Keratinocyte (primary cell): ENCODE data around the gene SLC5A5. TPM values are rescaled to one million over a fixed set of nuclear protein-coding genes. Genes with fewer than 3 reads are reported as not detected.

Experiments
- DNase-seq: peaks from one replicate; pipeline ENCODE4 v3.0.0-alpha.2; 2011; ENCODE audit warnings: low read depth, missing footprints, low spot score
- FAIRE-seq: peaks from 2 replicates; lab custom pipeline; 2011; peaks lifted over from hg19 to GRCh38; lab: Jason Lieb, UNC
- H2AFZ ChIP-seq: 2 replicates; pipeline ENCODE4 v1.6.0; 2012; ENCODE audit warnings: low read length, control low read depth, inconsistent platforms; ENCODE audit not compliant: control insufficient read depth
- H3K27ac ChIP-seq: 2 replicates; pipeline ENCODE4 v1.5.1; 2011; ENCODE audit warnings: low read length; ENCODE audit not compliant: control insufficient read depth, insufficient read depth
- H3K27me3 ChIP-seq: 3 replicates; pipeline ENCODE4 v1.6.0; 2011; ENCODE audit warnings: low read length; ENCODE audit not compliant: control insufficient read depth, insufficient read depth; ENCODE audit errors: extremely low read depth
- H3K36me3 ChIP-seq, 2 experiments: 2 replicates in 1 of 2; 3 replicates in 1 of 2; pipeline ENCODE4 v1.5.1; 2011; ENCODE audit warnings: low read length in 2 of 2, mild to moderate bottlenecking in 1 of 2; ENCODE audit not compliant: control insufficient read depth in 2 of 2, insufficient read depth in 2 of 2; ENCODE audit errors: extremely low read depth in 1 of 2
- H3K4me1 ChIP-seq: 3 replicates; pipeline ENCODE4 v1.5.1; 2011; ENCODE audit warnings: low read length; ENCODE audit not compliant: control insufficient read depth, insufficient read depth; ENCODE audit errors: extremely low read depth
- H3K4me2 ChIP-seq: 3 replicates; pipeline ENCODE4 v1.6.0; 2011; ENCODE audit warnings: low read depth, low read length; ENCODE audit not compliant: control insufficient read depth, insufficient read depth; ENCODE audit errors: extremely low read depth
- H3K4me3 ChIP-seq, 3 experiments: fragments of 200-600 bp in 1 of 3; sonication (generic) in 1 of 3; 2 replicates in 2 of 3; 3 replicates in 1 of 3; pipeline ENCODE4 v1.5.1; 2011 to 2016; ENCODE audit warnings: low read length in 3 of 3, mild to moderate bottlenecking in 3 of 3, control low read depth in 2 of 3, inconsistent platforms in 1 of 3, low read depth in 1 of 3, mixed read lengths in 1 of 3, mixed run types in 1 of 3, moderate library complexity in 1 of 3; ENCODE audit not compliant: control insufficient read depth in 2 of 3, insufficient read depth in 2 of 3; ENCODE audit errors: extremely low read depth in 1 of 3
- H3K79me2 ChIP-seq: 2 replicates; pipeline ENCODE4 v1.6.0; 2012; ENCODE audit warnings: low read length; ENCODE audit not compliant: control insufficient read depth, insufficient read depth
- H3K9ac ChIP-seq: 3 replicates; pipeline ENCODE4 v1.6.0; 2011; ENCODE audit warnings: low read length; ENCODE audit not compliant: control insufficient read depth, insufficient read depth; ENCODE audit errors: extremely low read depth
- H3K9me1 ChIP-seq: 3 replicates; pipeline ENCODE4 v1.6.0; 2011; ENCODE audit warnings: low read length; ENCODE audit not compliant: control insufficient read depth, insufficient read depth; ENCODE audit errors: extremely low read depth
- H3K9me3 ChIP-seq: 2 replicates; pipeline ENCODE4 v1.5.1; 2012; ENCODE audit warnings: low read depth, low read length; ENCODE audit not compliant: control insufficient read depth
- H4K20me1 ChIP-seq: 3 replicates; pipeline ENCODE4 v1.6.0; 2011; ENCODE audit warnings: low read length; ENCODE audit not compliant: control insufficient read depth, insufficient read depth; ENCODE audit errors: extremely low read depth
- EZH2 ChIP-seq: IDR thresholded peaks from one replicate; pipeline ENCODE4 v1.6.1; 2012; ENCODE audit warnings: inconsistent platforms, mild to moderate bottlenecking, low read length, moderate library complexity
- dilution Hi-C: fragments of 300-500 bp; cut with MboI; formaldehyde crosslinking; loops from one replicate; pipeline ENCODE4 v1.7.0; 2020; ENCODE audit warnings: low sequenced_read_pairs; ENCODE audit not compliant: extremely low pct_ligation_motif_present
- polyA plus RNA-seq, 5 experiments: library from polyadenylated mRNA; depleted of rRNA in 3 of 5; stranded (reverse) in 3 of 5; stranded (forward) in 1 of 5; unstranded in 1 of 5; fragments of >200 nt; gene quantifications; 1 replicate in 1 of 5; 2 replicates in 3 of 5; 3 replicates in 1 of 5; pipeline versions ENCODE4 v1.2.1 to v1.2.3, GENCODE V29; 2011 to 2012; ENCODE audit warnings: missing spikeins in 2 of 5, low read depth in 1 of 5, low replicate concordance in 1 of 5
- TF ChIP-seq, protein P1 (sequence below), 3 experiments: IDR thresholded peaks in 1 of 3; conservative IDR thresholded peaks in 1 of 3; optimal IDR thresholded peaks in 1 of 3; 2 replicates in 2 of 3; 3 replicates in 1 of 3; pipeline versions ENCODE3 to v1.5.1; 2011; ENCODE audit warnings: low read length in 3 of 3, mild to moderate bottlenecking in 3 of 3, moderate library complexity in 2 of 3, control low read depth in 1 of 3, inconsistent platforms in 1 of 3; ENCODE audit not compliant: insufficient read depth in 2 of 3; ENCODE audit errors: extremely low read depth in 1 of 3

Gene SLC5A5
- polyA plus RNA-seq, 1 donor (not counting 4 experiments of a cell fraction or from before 2014, with no cell fraction given): not detected

- DNase-seq (no peak), FAIRE-seq (no peak)
- dilution Hi-C loops: no loop called here
- Histone ChIP-seq H3K79me2 (no peaks in the 10 kb centered on the region), H3K27me3 (no peaks in the 10 kb centered on the region), H3K4me2 (no peak overlapping the region), H3K9ac (no peak overlapping the region), H4K20me1 (no peaks in the 10 kb centered on the region), H3K27ac (no peak overlapping the region), H3K4me3 (no peak overlapping the region), H3K36me3 (no peaks in the 10 kb centered on the region), H3K4me1 (peaks cover 5% of the 10 kb centered on the region), H3K9me3 (peaks cover 1% of the 10 kb centered on the region), H3K9me1 (no peaks in the 10 kb centered on the region), H2AFZ (no peak overlapping the region)
- no peak for TF ChIP-seq EZH2
- TF ChIP-seq, protein P1, sequence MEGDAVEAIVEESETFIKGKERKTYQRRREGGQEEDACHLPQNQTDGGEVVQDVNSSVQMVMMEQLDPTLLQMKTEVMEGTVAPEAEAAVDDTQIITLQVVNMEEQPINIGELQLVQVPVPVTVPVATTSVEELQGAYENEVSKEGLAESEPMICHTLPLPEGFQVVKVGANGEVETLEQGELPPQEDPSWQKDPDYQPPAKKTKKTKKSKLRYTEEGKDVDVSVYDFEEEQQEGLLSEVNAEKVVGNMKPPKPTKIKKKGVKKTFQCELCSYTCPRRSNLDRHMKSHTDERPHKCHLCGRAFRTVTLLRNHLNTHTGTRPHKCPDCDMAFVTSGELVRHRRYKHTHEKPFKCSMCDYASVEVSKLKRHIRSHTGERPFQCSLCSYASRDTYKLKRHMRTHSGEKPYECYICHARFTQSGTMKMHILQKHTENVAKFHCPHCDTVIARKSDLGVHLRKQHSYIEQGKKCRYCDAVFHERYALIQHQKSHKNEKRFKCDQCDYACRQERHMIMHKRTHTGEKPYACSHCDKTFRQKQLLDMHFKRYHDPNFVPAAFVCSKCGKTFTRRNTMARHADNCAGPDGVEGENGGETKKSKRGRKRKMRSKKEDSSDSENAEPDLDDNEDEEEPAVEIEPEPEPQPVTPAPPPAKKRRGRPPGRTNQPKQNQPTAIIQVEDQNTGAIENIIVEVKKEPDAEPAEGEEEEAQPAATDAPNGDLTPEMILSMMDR (optimal IDR thresholded peaks at IDR 0.05 in 1 of 3, IDR thresholded peaks at IDR 0.05 in 1 of 3, conservative IDR thresholded peaks at IDR 0.05 in 1 of 3; ENCODE audit: extremely low read depth in 1 of 3, insufficient read depth in 2 of 3, low read length in 3 of 3): no peak
Observed at GRCh38 chr19:17908244-17908643, 36.5 kb downstream of the SLC5A5 start.

DNA sequence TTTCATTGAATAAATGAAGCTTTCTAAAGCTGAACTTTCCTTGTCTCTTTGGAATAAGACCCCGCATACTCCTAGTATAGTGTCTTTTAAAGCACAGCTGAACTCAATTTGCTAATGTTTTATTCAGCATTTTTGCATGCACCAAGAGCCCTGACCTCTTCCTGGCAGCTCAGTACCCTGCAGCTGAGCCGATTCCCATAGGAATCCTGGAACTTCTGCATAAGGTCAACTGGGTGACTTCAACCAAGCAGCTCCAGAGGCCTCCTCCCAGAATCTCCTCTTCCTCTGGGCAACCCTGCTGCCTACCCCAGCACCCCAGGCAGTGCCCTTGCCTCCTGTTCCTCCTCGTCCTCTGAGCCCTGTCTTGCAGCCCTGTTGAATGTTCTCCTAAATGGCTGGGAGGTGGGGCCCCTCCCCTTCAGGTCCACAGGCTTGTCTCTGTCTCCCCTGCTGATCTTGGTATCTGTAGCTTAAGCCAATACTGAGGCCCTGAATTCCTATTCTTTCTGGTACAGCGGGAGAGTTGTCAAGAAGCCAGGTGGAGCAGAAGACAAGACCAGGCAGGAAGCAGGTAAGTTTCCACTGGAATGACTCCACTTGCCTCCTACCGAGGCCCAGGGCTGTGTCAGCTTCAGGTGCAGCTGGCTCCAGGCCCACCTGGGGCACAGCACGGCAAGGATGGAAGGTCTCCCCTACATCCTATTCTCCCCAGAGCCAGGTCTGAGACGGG lies 37.4 kb downstream of the SLC5A5 start:
- Histone ChIP-seq H3K9me1 (no peaks in the 10 kb centered on the region), H3K36me3 (no peaks in the 10 kb centered on the region), H3K27me3 (no peaks in the 10 kb centered on the region), H3K4me2 (no peak overlapping the region), H3K27ac (no peak overlapping the region), H3K9ac (no peak overlapping the region), H4K20me1 (no peaks in the 10 kb centered on the region), H3K9me3 (peaks cover 2% of the 10 kb centered on the region), H3K4me1 (peaks cover 5% of the 10 kb centered on the region), H3K4me3 (no peak overlapping the region), H2AFZ (no peak overlapping the region), H3K79me2 (no peaks in the 10 kb centered on the region)
- dilution Hi-C loops: no loop called here
- FAIRE-seq (peak; percentile 75), DNase-seq (no peak)
- TF ChIP-seq, protein P1 (optimal IDR thresholded peaks at IDR 0.05 in 1 of 3, IDR thresholded peaks at IDR 0.05 in 1 of 3, conservative IDR thresholded peaks at IDR 0.05 in 1 of 3; ENCODE audit: extremely low read depth in 1 of 3, insufficient read depth in 2 of 3, low read length in 3 of 3): no peak
- no peak for TF ChIP-seq EZH2
